HG02885 (cell line): ENCODE results near the gene TAS2R42.
A peak's percentile ranks its signal among the peaks of the same experiment; 100 is the strongest.

Experiments used
- ATAC-seq: cut with Tn5 transposase; IDR thresholded peaks from one replicate; pipeline ENCODE4 v1.9.1; 2021; ENCODE audit warnings: mild to moderate bottlenecking; ENCODE audit not compliant: unreplicated experiment, poor library complexity

Gene TAS2R42

GRCh38 chr12:11150832-11151231 is 35.9 kb downstream of the TAS2R42 start:
- no peak for ATAC-seq

- ATAC-seq, result no peak
These were observed 39.3 kb downstream of the TAS2R42 start for GRCh38 chr12:11147420-11147819.

GRCh38 chr12:11144297-11144696 is 42.4 kb downstream of the TAS2R42 start:
- no peak for ATAC-seq

- ATAC-seq, result no peak
These were observed 43.4 kb downstream of the TAS2R42 start for GRCh38 chr12:11143352-11143751.

- ATAC-seq, result peak; percentile 47
These were observed 50.7 kb downstream of the TAS2R42 start for GRCh38 chr12:11136075-11136474.
